H1 (cell line): Measurements from ENCODE around the gene LRP1.

Experiments
- CREB1 ChIP-seq: IDR thresholded peaks from 2 replicates; pipeline ENCODE4 v1.6.1; 2012; ENCODE audit warnings: inconsistent platforms
- EZH2 ChIP-seq: fragments of 200-600 bp; sonication (generic); IDR thresholded peaks from 2 replicates; pipeline ENCODE4 v1.7.1; 2012; ENCODE audit warnings: low read depth, mild to moderate bottlenecking, moderate library complexity, low read length, inconsistent platforms; ENCODE audit not compliant: severe bottlenecking
- POLR2A ChIP-seq, 2 experiments: IDR thresholded peaks; 1 replicate in 1 of 2; 2 replicates in 1 of 2; pipeline ENCODE4 v1.6.1; 2011; ENCODE audit warnings: low read depth in 2 of 2, low read length in 2 of 2, mild to moderate bottlenecking in 2 of 2; ENCODE audit errors: control extremely low read depth in 1 of 2
- POLR2AphosphoS5 ChIP-seq: IDR thresholded peaks from 2 replicates; pipeline ENCODE4 v1.6.1; 2011; ENCODE audit warnings: low read depth, low read length
- SIN3A ChIP-seq, 2 experiments: IDR thresholded peaks in 1 of 2; conservative IDR thresholded peaks in 1 of 2; 2 replicates each; pipeline ENCODE4 v1.6.1; 2011 to 2012; ENCODE audit warnings: low read length in 2 of 2, improper control_type of control experiment in 1 of 2, low read depth in 1 of 2, mild to moderate bottlenecking in 1 of 2
- YY1 ChIP-seq: IDR thresholded peaks from 2 replicates; pipeline ENCODE4 v1.6.1; 2011; ENCODE audit warnings: low read depth, mild to moderate bottlenecking, low read length
- TF ChIP-seq, protein P1 (sequence below), 3 experiments: IDR thresholded peaks; 1 replicate in 2 of 3; 2 replicates in 1 of 3; pipeline versions ENCODE4 v1.5.1 to v1.6.1; 2011; ENCODE audit warnings: low read length in 3 of 3, mild to moderate bottlenecking in 3 of 3, inconsistent platforms in 2 of 3, low read depth in 1 of 3, moderate library complexity in 1 of 3; ENCODE audit not compliant: insufficient read depth in 1 of 3; ENCODE audit errors: control extremely low read depth in 1 of 3

DNA sequence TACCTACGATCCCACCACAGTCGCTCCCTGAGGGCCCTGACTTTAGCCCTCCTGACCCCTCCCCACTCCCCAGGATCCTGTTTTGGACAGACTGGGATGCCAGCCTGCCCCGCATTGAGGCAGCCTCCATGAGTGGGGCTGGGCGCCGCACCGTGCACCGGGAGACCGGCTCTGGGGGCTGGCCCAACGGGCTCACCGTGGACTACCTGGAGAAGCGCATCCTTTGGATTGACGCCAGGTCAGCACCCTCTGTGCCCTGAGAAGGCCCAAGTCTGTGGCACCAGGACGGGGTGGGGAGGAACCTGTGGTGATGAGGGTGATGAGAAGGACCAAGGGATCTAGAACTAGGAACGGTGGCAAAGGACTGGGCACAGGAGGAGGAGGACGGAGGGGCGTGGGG lies 49.1 kb downstream of the LRP1 start:
- TF ChIP-seq POLR2AphosphoS5 (no peak), POLR2A (IDR thresholded peaks at IDR 0.05; ENCODE audit: control extremely low read depth in 1 of 2, low read depth in 2 of 2, low read length in 2 of 2) (no peak), SIN3A (conservative IDR thresholded peaks at IDR 0.05 in 1 of 2, IDR thresholded peaks at IDR 0.05 in 1 of 2; ENCODE audit: low read depth in 1 of 2, low read length in 2 of 2) (no peak), YY1 (no peak), CREB1 (no peak), EZH2 (no peak)
- TF ChIP-seq, protein P1, sequence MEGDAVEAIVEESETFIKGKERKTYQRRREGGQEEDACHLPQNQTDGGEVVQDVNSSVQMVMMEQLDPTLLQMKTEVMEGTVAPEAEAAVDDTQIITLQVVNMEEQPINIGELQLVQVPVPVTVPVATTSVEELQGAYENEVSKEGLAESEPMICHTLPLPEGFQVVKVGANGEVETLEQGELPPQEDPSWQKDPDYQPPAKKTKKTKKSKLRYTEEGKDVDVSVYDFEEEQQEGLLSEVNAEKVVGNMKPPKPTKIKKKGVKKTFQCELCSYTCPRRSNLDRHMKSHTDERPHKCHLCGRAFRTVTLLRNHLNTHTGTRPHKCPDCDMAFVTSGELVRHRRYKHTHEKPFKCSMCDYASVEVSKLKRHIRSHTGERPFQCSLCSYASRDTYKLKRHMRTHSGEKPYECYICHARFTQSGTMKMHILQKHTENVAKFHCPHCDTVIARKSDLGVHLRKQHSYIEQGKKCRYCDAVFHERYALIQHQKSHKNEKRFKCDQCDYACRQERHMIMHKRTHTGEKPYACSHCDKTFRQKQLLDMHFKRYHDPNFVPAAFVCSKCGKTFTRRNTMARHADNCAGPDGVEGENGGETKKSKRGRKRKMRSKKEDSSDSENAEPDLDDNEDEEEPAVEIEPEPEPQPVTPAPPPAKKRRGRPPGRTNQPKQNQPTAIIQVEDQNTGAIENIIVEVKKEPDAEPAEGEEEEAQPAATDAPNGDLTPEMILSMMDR (IDR thresholded peaks at IDR 0.05; ENCODE audit: control extremely low read depth in 1 of 3, insufficient read depth in 1 of 3, low read depth in 1 of 3, low read length in 3 of 3): no peak
